ENCODE measurements around the gene CD300H. TPM values are rescaled to one million over a fixed set of nuclear protein-coding genes. Genes with fewer than 3 reads are reported as not detected.
"Not testable (repeated sequence)": the region's sequence is repeated elsewhere in the genome, so short reads cannot be mapped to it uniquely, and the experiment has no call there.

Gene CD300H
- total RNA-seq, 1 donor from 2014 or later = not detected

GRCh38 chr17:74591503-74591902 lies 24.2 kb upstream of the CD300H start:
- no peak for FAIRE-seq

DNA sequence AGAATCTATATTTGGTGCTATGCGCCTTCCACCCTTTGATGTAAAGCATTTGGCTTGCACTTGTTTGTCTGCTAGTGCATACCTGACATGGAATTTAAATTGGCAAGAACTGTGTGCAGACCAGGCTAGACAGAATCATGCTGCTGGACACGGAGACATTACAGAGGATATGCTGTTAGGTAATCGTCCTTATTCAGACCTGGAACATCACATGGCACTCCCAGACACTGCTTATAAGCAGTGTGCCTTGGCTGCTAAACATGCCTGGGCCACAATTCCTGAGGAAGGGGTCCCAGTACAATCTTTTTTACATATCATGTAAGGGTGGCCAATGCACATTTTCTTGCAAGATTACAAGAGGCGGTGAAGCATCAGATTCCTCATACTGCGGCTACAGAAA lies 18.4 kb upstream of the CD300H start:
- DNase-seq (ENCODE audit: low spot score in 2 of 2) (no peak), FAIRE-seq (no peak)

More at GRCh38 chr17:74591503-74591902, 24.2 kb upstream of the CD300H start:
- DNase-seq (ENCODE audit: low spot score in 2 of 2) = no peak

- DNase-seq (ENCODE audit: low spot score in 2 of 2) = no peak
- FAIRE-seq = no peak
Observed at GRCh38 chr17:74584292-74585060, 17.2 kb upstream of the CD300H start.

DNA sequence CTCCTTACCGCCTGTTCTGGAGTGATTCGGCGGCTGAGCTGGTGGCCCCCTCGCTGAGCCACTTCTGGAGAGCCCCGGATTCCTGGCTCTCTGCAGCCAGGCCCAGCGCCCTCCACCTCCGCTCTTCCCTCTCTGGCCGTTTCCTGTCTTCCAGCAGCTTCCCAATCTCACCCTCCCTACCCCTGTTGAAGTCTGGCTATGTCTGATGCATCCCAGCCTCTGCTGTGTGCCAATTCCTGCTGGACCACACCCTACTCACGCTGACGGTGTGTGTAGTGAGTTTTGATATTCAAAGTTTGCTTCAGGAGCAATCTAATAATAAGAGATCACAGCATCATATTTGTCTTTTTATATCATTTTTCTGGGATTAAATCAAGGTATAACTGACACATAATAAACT lies 15.3 kb upstream of the CD300H start:
- DNase-seq (ENCODE audit: low spot score in 2 of 2) = no peak
- no peak for FAIRE-seq

- no peak for FAIRE-seq
- DNase-seq (ENCODE audit: low spot score in 2 of 2) = no peak
Observed at GRCh38 chr17:74579900-74580299, 12.6 kb upstream of the CD300H start.

DNA sequence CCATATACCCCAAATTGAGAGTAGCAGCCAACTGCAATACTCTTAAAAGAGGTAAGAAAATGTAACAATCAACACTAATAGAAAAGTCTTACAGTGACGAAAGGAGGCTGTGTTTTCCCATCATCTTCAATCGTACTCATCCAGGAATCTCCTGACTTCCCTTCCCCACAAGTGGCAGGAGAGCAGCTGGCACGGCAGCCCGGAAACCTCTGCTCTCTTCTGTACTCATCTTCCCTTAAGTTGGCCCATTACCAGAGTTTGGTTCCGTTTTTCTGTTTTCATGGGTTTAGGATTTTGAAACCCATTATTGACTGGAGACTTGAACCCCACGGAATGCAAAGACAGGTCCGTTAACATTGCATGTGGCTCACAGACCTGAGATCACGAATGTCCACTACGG lies 11.7 kb upstream of the CD300H start:
- no peak for FAIRE-seq
- DNase-seq (ENCODE audit: low spot score in 2 of 2) = no peak

GRCh38 chr17:74574489-74575142 lies 7.3 kb upstream of the CD300H start:
- FAIRE-seq = no peak
- no peak for DNase-seq (ENCODE audit: low spot score in 2 of 2)

- DNase-seq (ENCODE audit: low spot score in 2 of 2); FAIRE-seq: not testable (repeated sequence)
Observed at GRCh38 chr17:74573635-74574034, 6.3 kb upstream of the CD300H start.

- DNase-seq (ENCODE audit: low spot score in 2 of 2) = no peak
- no peak for FAIRE-seq
Observed at GRCh38 chr17:74573169-74573568, 5.9 kb upstream of the CD300H start.

GRCh38 chr17:74571621-74572270 lies 4.4 kb upstream of the CD300H start:
- FAIRE-seq = no peak
- no peak for DNase-seq (ENCODE audit: low spot score in 2 of 2)

- DNase-seq (ENCODE audit: low spot score in 2 of 2) (no peak), FAIRE-seq (no peak)
Observed at GRCh38 chr17:74569020-74570003, 2.0 kb upstream of the CD300H start.

- DNase-seq (ENCODE audit: low spot score in 2 of 2) (no peak), FAIRE-seq (no peak)
Observed at GRCh38 chr17:74568106-74568873, 981 bp upstream of the CD300H start.

GRCh38 chr17:74566132-74566753 lies 1.1 kb downstream of the CD300H start:
- FAIRE-seq (no peak), DNase-seq (ENCODE audit: low spot score in 2 of 2) (no peak)

- no peak for FAIRE-seq
- no peak for DNase-seq (ENCODE audit: low spot score in 2 of 2)
Observed at GRCh38 chr17:74565126-74565525, 2.2 kb downstream of the CD300H start.

DNA sequence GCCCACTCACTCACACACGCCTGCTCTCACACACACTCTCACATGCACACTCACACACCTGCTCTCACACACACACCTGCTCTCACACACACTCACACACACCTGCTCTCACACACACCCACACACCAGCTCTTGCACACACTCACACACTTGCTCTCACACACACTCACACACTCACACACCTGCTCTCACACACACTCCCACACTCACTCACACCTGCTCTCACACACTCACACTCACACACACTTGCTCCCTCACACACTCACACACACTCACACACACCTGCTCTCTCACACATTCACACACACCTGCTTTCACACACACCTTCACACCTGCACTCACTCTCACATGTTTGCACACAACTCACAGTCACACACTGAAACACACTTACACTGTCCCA lies 4.0 kb downstream of the CD300H start:
- no peak for FAIRE-seq
- DNase-seq (ENCODE audit: low spot score in 2 of 2) = no peak

DNA sequence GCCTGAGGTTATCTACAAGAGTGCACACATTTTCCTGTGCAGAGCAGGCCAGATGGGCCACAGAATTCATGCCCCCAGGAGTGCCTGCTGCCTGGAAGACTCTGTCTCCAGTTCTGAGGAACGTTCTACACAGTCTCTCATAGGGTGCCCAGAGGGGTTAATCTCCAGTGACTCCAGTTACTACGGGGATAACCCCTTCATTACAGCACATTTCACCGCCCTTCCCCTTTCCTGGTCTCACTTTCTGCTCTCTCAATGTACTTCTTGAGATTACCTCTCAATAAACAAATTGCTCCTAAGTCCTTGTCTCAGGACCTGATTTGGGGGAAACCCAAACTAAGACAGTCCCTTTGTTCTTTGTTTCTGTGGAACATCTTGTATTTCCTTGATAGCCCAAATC lies 5.7 kb downstream of the CD300H start:
- FAIRE-seq = no peak

GRCh38 chr17:74558882-74559519 lies 8.3 kb downstream of the CD300H start:
- FAIRE-seq = no peak
- DNase-seq (ENCODE audit: low spot score in 2 of 2) = no peak

More for the DNA sequence above, 5.7 kb downstream of the CD300H start:
- no peak for DNase-seq (ENCODE audit: low spot score in 2 of 2)

DNA sequence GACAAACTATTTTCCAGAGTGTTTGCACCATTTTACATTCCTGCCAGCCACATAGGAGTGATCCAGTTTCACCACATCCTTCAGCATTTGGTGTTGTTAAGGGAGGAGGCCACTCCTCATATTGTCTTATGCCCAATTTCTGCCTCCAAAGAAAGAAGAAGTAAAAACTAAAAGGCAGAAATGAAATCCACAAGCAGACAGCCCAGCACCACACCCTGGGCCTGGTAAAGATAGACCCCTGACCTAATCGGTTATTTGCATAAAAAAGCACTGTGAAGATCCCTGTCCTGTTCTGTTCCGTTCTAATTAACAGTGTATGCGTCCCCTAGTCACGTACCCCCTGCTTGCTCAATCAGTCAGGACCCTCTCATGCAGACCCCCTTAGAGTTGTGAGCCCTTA lies 8.9 kb downstream of the CD300H start:
- FAIRE-seq; DNase-seq (ENCODE audit: low spot score in 2 of 2): not testable (repeated sequence)
